Measurements from ENCODE around the gene INPP5F. TPM values are rescaled to one million over a fixed set of nuclear protein-coding genes. Genes with fewer than 3 reads are reported as not detected.

Gene INPP5F
- polyA plus RNA-seq, 1 experiment = 22.3 TPM

DNA sequence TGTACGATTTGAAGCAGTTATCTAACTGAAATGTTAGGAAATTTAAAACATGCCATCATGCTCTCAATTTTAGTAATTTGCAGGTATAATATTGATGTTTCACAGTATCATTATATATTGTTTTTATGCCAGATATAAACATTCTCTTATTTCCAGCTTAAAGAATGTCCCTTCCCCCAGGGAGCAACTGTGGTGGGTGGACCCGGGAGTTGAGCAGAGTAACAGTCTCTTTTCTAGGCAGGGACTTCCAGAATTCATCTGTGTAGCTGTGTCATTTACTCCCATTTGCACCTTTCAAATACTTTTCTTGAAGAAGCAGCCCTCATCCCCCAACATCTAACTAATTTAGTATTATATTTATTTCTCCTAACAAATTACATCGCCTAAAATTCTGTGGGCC lies 9.6 kb downstream of the INPP5F start:
- POLR2A ChIA-PET = interaction anchor here (0.7 kb wide), 1 partner anchor 155 kb away, joined by 3 read pairs; no protein-coding TSS in a partner anchor
- TF ChIP-seq, protein P1, sequence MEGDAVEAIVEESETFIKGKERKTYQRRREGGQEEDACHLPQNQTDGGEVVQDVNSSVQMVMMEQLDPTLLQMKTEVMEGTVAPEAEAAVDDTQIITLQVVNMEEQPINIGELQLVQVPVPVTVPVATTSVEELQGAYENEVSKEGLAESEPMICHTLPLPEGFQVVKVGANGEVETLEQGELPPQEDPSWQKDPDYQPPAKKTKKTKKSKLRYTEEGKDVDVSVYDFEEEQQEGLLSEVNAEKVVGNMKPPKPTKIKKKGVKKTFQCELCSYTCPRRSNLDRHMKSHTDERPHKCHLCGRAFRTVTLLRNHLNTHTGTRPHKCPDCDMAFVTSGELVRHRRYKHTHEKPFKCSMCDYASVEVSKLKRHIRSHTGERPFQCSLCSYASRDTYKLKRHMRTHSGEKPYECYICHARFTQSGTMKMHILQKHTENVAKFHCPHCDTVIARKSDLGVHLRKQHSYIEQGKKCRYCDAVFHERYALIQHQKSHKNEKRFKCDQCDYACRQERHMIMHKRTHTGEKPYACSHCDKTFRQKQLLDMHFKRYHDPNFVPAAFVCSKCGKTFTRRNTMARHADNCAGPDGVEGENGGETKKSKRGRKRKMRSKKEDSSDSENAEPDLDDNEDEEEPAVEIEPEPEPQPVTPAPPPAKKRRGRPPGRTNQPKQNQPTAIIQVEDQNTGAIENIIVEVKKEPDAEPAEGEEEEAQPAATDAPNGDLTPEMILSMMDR (IDR thresholded peaks at IDR 0.05; ENCODE audit: low read depth, low read length) = no peak
- Histone ChIP-seq H3K9me3 (ENCODE audit: control insufficient read depth, insufficient read depth, low read length) (no peaks in the 10 kb centered on the region), H3K4me3 (ENCODE audit: low read depth, low read length) (no peak overlapping the region), H3K27me3 (ENCODE audit: control insufficient read depth, insufficient read depth, low read length) (no peaks in the 10 kb centered on the region), H3K27ac (ENCODE audit: low read depth, low read length) (no peak overlapping the region)
- no peak for DNase-seq (ENCODE audit: low read depth, low spot score)
- CTCF ChIA-PET = interaction anchor here (0.9 to 7.1 kb wide), 3 partner anchors 10 to 124 kb away, joined by 5 to 46 read pairs (median 6); partner anchors contain the start of gene INPP5F

DNA sequence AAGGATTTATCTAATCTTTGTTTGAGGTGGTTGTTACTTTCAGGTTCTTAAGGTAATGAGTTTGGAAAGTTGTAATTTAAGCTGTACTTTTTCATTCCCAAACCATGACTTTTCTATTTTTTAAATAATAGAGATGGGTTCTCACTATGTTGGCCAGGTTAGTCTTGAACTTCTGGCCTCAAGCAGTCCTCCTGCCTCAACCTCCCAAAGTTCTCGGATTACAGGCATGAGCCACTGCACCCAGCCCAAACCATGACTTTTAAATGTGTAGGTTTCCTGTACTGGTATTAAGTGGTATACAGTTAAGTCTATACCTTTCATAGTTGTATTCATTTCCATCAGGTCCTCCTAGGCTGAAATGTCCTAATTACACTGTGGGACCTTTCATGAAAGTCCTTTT lies 10.4 kb downstream of the INPP5F start:
- TF ChIP-seq, protein P1 (IDR thresholded peaks at IDR 0.05; ENCODE audit: low read depth, low read length) = no peak
- no peak overlapping the region for H3K4me3 ChIP-seq (ENCODE audit: low read depth, low read length)
- no peak overlapping the region for H3K27ac ChIP-seq (ENCODE audit: low read depth, low read length)
- no peaks in the 10 kb centered on the region for H3K27me3 ChIP-seq (ENCODE audit: control insufficient read depth, insufficient read depth, low read length)
- ChIA-PET CTCF (interaction anchor here (7.1 kb wide), 1 partner anchor 15 kb away, joined by 46 read pairs; no protein-coding TSS in a partner anchor), POLR2A (no interaction called here)
- H3K9me3 ChIP-seq (ENCODE audit: control insufficient read depth, insufficient read depth, low read length) = no peaks in the 10 kb centered on the region
- DNase-seq (ENCODE audit: low read depth, low spot score) = no peak

DNA sequence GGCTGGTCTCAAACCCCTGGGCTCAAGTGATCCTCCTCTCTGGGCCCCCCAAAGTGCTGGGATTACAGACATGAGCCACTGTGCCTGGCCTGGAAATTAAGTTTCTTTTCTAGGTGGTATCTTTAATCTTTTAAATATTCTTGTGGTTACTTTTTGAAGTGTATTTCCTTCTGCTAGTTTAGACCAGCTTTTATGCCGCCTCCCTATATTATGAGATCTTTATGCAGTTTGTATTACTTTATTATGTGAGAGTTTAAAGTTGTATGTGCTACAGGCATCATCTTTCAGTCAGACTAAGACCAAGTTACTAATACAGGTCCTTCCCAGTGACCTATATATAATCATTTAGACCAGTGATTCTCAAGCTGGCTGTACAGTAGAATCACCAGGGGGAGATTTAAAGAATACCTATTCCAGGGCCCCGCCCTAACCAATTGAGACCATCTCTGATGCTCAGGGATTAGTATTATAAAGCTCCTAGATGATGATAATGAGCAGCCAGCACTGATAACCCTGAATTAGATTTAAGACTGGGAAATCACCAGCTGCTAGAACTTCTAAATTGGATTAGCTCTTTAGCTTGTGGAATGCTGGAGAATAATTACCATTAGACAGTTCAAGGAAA lies 11.3 kb downstream of the INPP5F start:
- Histone ChIP-seq H3K9me3 (ENCODE audit: control insufficient read depth, insufficient read depth, low read length) (no peaks in the 10 kb centered on the region), H3K27ac (ENCODE audit: low read depth, low read length) (no peak overlapping the region), H3K27me3 (ENCODE audit: control insufficient read depth, insufficient read depth, low read length) (no peaks in the 10 kb centered on the region), H3K4me3 (ENCODE audit: low read depth, low read length) (no peak overlapping the region)
- DNase-seq (ENCODE audit: low read depth, low spot score) = no peak
- ChIA-PET CTCF (interaction anchor here (1.0 to 7.1 kb wide), 6 partner anchors 11 to 122 kb away, joined by 3 to 46 read pairs (median 6); partner anchors contain the start of gene INPP5F), POLR2A (interaction anchor here (0.7 to 1.3 kb wide), 3 partner anchors 11 to 86 kb away, joined by 3 to 6 read pairs (median 3); partner anchors contain the start of genes BAG3 and INPP5F)
- TF ChIP-seq, protein P1 (IDR thresholded peaks at IDR 0.05; ENCODE audit: low read depth, low read length) = no peak

DNA sequence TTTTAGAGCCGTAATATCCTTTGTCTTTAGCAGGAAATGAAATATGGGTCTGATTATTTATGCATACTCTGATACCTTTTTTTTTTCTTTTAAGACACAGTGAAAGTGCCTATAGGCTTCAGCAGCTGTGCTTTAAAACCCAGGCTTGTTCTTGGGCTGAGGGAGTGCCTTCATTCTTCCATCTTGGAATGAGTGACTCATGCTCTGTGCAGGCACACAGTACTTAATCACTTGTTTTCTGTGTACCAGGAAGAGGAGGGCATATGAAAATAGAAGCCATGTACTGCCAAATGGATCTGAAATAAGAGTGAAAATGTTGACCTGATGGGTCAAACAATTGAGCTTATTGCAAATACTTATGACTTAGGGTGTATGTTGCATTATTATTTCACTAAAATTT lies 12.0 kb downstream of the INPP5F start:
- ChIA-PET CTCF (interaction anchor here (0.6 to 7.1 kb wide), 7 partner anchors 11 to 122 kb away, joined by 3 to 46 read pairs (median 5); partner anchors contain the start of gene INPP5F), POLR2A (interaction anchor here (0.7 to 1.3 kb wide), 3 partner anchors 12 to 87 kb away, joined by 3 to 6 read pairs (median 3); partner anchors contain the start of genes BAG3 and INPP5F)
- TF ChIP-seq, protein P1 (IDR thresholded peaks at IDR 0.05; ENCODE audit: low read depth, low read length) = no peak
- Histone ChIP-seq H3K9me3 (ENCODE audit: control insufficient read depth, insufficient read depth, low read length) (no peaks in the 10 kb centered on the region), H3K27me3 (ENCODE audit: control insufficient read depth, insufficient read depth, low read length) (no peaks in the 10 kb centered on the region), H3K27ac (ENCODE audit: low read depth, low read length) (no peak overlapping the region), H3K4me3 (ENCODE audit: low read depth, low read length) (no peak overlapping the region)
- DNase-seq (ENCODE audit: low read depth, low spot score) = peak; percentile 61

DNA sequence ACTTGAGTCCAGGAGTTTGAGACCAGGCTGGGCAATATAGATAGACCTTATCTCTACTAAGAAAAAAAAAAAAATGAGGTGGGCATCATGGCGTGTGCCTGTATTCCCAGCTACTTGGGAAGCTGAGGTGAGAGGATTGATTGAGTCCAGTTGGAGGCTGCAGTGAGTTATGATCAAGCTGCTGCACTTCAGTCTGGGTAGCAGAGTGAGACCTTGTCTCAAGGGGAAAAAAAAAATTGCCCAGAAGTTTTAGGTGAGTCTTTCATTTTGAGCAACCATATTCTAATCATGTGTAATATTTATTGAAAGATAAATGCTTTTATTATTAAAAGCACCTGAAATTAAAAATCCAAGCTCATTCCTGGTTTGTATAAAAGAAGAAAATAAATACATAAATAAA lies 13.1 kb downstream of the INPP5F start:
- POLR2A ChIA-PET = no interaction called here
- no peak for DNase-seq (ENCODE audit: low read depth, low spot score)
- Histone ChIP-seq H3K27me3 (ENCODE audit: control insufficient read depth, insufficient read depth, low read length) (no peaks in the 10 kb centered on the region), H3K27ac (ENCODE audit: low read depth, low read length) (no peak overlapping the region), H3K9me3 (ENCODE audit: control insufficient read depth, insufficient read depth, low read length) (no peaks in the 10 kb centered on the region), H3K4me3 (ENCODE audit: low read depth, low read length) (no peak overlapping the region)
- CTCF ChIA-PET = interaction anchor here (1.3 to 7.1 kb wide), 2 partner anchors 12 to 120 kb away, joined by 4 to 46 read pairs; no protein-coding TSS in a partner anchor
- TF ChIP-seq, protein P1 (IDR thresholded peaks at IDR 0.05; ENCODE audit: low read depth, low read length) = no peak

All from AG04450 (cell line).